ENCODE data around the gene DPY30. TPM values are rescaled to one million over a fixed set of nuclear protein-coding genes. Genes with fewer than 3 reads are reported as not detected.
"Not testable (repeated sequence)": the region's sequence is repeated elsewhere in the genome, so short reads cannot be mapped to it uniquely, and the experiment has no call there.

The DPY30 gene
- polyA plus RNA-seq (ENCODE audit: insufficient read length) = 110 TPM
- long read RNA-seq, donor 1, transcript DPY30-203 (6 exons, 523 nt) = minor isoform, 5 of 117 reads
- long read RNA-seq, donor 1, transcript DPY30-202 (5 exons, 708 nt) = major isoform, 98 of 117 reads
- long read RNA-seq, donor 1, transcript DPY30-201 (5 exons, 631 nt) = minor isoform, 6 of 117 reads
- long read RNA-seq, donor 1, partial matches to known transcripts = 7 of 117 reads
- long read RNA-seq, donor 1, other reads (novel, unspliced or antisense) = 0 of 117 reads
- long read RNA-seq, donor 2, transcript DPY30-202 (5 exons, 708 nt) = major isoform, 80 of 100 reads
- long read RNA-seq, donor 2, partial matches to known transcripts = 17 of 100 reads
- long read RNA-seq, donor 2, other reads (novel, unspliced or antisense) = 0 of 100 reads
- long read RNA-seq, donor 3, transcript DPY30-202 (5 exons, 708 nt) = major isoform, 80 of 113 reads
- long read RNA-seq, donor 3, transcript DPY30-201 (5 exons, 631 nt) = minor isoform, 5 of 113 reads
- long read RNA-seq, donor 3, transcript DPY30-203 (6 exons, 523 nt) = minor isoform, 8 of 113 reads
- long read RNA-seq, donor 3, partial matches to known transcripts = 19 of 113 reads
- long read RNA-seq, donor 3, other reads (novel, unspliced or antisense) = 0 of 113 reads
- long read RNA-seq, donor 4, transcript DPY30-202 (5 exons, 708 nt) = major isoform, 14 of 16 reads
- long read RNA-seq, donor 4, partial matches to known transcripts = 0 of 16 reads
- long read RNA-seq, donor 4, other reads (novel, unspliced or antisense) = 0 of 16 reads
- long read RNA-seq, donor 5, transcript DPY30-202 (5 exons, 708 nt) = major isoform, 214 of 270 reads
- long read RNA-seq, donor 5, transcript DPY30-201 (5 exons, 631 nt) = minor isoform, 8 of 270 reads
- long read RNA-seq, donor 5, partial matches to known transcripts = 43 of 270 reads
- long read RNA-seq, donor 5, other reads (novel, unspliced or antisense) = 0 of 270 reads
- long read RNA-seq, donor 6, transcript DPY30-202 (5 exons, 708 nt) = major isoform, 102 of 119 reads
- long read RNA-seq, donor 6, partial matches to known transcripts = 11 of 119 reads
- long read RNA-seq, donor 6, other reads (novel, unspliced or antisense) = 0 of 119 reads
- long read RNA-seq, donor 7, transcript DPY30-202 (5 exons, 708 nt) = major isoform, 122 of 172 reads
- long read RNA-seq, donor 7, transcript DPY30-201 (5 exons, 631 nt) = minor isoform, 8 of 172 reads
- long read RNA-seq, donor 7, transcript DPY30-203 (6 exons, 523 nt) = minor isoform, 6 of 172 reads
- long read RNA-seq, donor 7, partial matches to known transcripts = 35 of 172 reads
- long read RNA-seq, donor 7, other reads (novel, unspliced or antisense) = 0 of 172 reads
- long read RNA-seq, donor 8, transcript DPY30-202 (5 exons, 708 nt) = major isoform, 41 of 46 reads
- long read RNA-seq, donor 8, partial matches to known transcripts = 0 of 46 reads
- long read RNA-seq, donor 8, other reads (novel, unspliced or antisense) = 0 of 46 reads

DNA sequence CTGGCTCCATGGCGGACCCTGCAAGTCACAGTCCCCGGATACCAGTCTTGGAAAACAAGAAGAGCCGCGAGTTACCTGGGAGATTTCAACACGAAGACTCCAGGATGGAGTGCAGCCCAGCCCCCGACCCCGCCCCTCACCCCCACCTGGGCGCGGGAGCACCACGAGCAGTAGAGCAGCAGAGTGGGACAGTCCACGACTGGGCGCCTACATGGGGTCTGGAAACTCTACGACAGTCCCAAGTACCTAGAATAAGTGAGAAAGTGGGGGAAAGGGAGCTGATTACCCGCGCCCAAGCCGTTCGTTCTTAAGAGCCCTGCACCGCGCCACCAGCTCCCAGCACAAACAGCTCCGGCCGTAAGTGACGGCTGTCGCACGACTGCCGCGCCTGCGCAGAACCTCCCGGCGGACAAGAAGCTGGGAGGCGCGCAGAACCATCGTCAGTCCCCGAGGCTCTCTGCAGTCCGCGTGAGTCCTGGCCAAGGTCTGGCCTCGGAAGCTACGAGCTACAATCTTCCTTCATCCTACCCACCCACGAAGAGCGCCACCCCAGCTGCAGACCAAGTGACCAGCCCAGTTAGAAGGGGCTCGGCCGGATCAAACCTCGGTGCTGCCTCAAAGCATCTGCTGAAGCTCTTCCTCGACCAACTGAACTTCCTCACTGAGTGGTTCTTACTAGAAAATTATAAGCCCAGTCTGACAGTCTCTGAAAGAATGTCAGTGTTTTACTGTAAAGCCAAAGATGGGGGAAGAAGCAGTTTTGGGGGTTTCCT, at the start of gene DPY30:
DPY30 (minus strand) TSS at position 359 of the 773 bp plus-strand sequence; CDS start at position 10, 349 bp downstream.
- DNase-seq = peak; percentile 91

DNA sequence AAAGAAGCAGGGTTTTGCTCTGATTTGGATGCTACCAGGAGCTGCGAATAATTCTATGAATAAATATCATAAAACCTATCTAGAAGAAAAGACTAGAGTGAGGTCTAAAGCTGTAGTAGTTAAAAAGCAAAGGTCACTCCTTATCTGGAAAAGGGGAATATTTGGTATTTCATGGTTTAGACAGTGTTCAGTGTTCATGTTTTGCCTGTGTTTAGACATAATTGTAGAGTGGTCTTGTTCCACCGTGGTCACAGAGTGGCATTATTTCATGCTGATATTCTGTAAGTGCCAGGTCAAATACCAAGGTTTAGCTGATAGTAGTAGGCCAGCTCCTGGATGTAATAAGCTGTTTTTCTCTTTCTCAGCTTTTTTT, 34.5 kb upstream of the DPY30 start:
- DNase-seq = no peak

DNA sequence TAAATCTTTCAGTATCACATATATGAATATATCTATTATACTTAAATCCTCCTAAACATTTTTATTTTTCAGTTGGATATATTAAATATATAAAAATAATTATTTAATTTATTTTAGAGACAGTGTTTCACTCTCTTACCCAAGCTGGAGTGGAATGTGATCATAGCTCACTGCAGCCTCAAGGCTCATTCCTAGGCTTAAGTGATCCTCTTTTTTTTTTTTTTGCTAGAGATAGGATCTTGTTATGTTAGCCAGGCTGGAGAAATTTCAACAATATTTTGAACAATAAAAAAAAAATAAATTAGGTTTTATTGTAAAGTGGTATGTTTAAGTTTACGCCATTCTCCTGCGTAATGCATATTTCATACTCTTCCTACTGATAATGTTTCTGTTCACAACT, 27.9 kb upstream of the DPY30 start:
- no peak for DNase-seq

DNA sequence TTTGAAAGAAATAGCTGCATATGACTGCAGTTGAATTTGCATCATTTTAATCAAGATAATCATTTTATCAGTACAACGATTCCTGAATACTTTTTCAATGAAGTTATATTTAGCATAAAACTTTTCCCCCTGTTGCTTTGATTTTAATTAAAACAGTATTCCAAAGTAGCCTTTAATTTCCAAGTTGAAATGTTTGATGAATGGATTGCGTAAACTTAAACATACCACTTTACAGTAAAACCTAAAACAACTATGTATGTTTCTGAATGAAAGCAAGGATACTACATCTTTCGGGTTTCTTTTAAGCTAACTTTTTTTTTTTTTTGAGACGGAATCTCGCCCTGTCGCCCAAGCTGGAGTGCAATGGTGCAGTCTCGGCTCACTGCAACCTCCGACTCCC, 25.1 kb upstream of the DPY30 start:
- no peak for DNase-seq

DNA sequence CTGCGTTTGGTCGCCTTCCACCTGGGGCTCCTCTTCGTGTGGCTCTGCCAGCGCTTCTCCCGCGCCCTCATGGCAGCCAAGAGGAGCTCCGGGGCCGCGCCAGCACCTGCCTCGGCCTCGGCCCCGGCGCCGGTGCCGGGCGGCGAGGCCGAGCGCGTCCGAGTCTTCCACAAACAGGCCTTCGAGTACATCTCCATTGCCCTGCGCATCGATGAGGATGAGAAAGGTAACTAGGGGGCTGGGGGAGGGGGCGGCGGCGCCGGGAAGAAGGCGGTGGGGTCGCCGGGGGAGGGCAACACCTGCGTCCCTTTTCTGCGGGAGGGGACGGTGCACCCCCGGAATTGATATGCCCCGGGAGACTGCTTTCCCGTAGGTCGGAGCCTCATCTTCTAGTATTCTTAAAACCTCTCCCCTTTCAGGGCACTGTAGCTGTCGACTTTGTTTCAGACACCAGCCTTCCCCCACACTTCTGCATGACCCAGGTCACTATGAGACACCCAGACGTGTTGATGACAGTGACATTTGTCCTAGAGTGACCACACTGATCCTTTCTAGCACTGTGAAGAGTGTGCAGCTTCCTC, 24.5 kb upstream of the DPY30 start:
- DNase-seq = no peak

DNA sequence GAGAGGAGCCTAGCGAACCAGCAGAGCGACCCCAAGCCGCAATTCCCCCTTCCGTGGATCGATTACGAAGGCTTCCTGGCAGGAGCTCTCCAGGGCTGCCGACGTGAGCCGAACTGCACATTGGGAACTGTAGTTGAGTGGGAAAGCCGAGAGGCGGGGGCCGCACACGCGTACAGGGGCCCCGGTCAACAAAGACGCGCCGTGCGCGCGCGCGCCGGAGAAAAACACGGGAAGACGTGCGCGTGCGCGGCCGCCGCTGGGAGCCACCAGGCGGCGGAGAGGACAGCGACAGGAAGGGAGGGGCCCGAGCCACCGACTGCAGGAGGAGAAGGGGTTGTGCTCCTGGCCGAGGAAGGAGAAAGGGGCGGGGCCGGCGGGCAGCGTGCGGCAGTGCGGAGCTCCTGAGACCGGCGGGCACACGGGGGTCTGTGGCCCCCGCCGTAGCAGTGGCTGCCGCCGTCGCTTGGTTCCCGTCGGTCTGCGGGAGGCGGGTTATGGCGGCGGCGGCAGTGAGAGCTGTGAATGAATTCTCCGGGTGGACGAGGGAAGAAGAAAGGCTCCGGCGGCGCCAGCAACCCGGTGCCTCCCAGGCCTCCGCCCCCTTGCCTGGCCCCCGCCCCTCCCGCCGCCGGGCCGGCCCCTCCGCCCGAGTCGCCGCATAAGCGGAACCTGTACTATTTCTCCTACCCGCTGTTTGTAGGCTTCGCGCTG, 23.9 kb upstream of the DPY30 start, which contains the start of gene SPAST:
SPAST (plus strand) TSS at position 247 of the 711 bp plus-strand sequence; CDS start at position 523, 276 bp downstream.
- peak; percentile 97 for DNase-seq

DNA sequence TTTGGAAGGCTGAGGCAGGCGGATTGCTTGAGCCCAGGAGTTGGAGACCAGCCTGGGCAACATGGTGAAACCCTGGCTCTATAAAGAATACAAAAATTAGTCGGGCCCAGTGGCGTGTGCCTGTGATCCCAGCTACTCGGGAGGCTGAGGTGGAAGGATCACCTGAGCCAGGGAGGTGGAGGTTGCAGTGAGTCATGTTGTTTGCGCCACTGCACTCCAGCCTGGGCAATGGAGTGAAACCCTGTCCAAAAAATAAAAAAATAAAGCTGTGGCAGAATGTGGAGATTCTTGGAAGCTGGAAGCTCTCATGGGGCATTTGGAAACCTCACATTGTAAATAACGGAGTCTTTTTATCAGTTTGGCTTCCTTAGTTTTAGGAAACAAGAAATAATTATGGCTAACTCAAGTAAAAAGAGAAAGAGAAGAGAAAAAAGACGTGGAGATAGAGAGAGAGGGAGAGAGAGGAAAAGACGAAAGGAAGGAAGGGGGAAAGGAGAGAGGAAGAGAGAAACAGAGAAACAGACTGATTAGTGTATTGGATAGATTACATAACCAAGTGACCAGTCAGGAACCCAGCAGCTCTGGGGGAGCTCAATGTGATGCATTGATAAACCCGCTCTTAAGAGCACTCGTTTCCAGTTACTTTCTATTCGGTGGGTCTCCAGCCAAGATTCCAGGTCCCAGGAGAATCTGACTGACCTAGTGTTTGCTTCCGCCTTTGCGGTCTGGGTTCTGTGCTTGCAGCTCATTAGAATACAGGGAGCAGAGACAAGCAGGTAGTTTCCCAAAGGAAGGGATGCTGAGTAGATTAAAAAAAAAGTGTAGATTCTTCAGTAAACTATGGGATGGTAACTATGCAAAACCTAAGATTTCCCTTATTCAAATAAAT, 22.6 kb upstream of the DPY30 start:
- peak; percentile 19 for DNase-seq

DNA sequence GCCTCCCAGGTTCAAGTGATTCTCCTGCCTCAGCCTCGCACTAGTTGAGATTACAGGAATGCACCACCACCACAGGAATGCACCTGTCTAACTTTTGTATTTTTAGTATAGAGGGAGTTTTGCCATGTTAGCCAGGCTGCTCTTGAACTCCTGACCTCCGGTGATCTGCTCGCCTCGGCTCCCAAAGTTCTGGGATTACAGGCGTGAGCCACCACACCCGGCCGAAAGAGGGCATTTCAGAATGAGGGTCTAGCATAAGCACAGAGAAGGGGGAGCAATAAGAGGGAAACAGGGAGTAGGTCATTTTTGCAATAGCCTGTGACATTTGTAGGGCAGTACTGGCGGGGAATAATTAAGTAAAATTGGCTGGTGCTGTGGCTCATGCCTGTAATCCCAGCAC, 21.8 kb upstream of the DPY30 start:
- DNase-seq = no peak

DNA sequence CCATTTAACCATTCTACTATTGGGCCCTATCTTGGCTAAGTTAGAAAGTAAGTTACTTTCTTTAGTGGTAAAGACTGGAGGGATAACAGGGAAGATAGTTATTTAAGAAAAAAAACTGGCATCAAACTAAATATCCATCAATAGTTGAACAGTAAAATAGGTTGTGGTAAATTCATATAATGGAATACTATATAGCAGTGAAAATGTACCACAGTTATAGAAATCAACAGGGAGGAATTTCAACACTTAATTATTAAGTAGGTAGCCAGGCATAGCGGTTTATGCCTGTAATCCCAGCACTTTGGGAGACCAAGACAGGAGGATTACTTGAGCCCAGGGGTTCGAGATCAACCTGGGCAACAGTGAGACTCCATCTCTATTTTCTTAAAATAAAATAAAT, 20.7 kb upstream of the DPY30 start:
- no peak for DNase-seq

DNA sequence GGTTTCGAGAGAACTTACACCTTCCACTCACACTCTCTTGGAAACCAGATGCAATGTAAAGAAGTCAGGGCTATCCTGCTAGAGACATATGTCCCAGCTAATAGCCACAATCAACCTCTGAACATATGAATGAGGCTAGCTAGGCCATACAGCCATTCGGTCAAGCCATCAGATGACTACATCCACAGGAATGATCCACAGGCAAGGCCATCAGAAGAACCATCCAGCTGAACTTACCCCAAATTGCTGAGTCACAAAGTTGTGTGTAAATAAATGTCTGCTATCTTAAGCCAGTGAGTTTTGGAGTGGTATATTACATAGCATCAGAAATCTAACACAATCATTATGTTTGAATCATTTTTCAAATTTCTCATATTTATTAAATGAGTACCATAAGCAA, 18.5 kb upstream of the DPY30 start:
- no peak for DNase-seq

DNA sequence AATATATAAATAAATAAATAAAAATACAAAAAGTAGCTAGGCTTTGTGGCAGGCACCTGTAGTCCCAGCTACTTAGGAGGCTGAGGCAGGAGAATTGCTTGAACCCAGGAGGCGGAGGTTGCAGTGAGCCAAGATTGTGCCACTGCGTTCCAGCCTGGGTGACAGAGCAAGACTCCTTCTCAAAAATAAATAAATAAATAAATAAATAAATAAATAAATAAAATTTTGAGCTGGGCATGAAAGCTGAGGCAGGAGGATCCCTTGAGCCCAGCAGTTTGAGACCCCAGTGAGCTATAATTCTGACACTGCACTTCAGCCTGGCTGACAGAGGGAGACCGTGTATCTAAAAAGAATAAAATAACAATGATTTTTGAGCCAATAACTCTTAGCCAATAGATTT, 15.0 kb upstream of the DPY30 start:
- DNase-seq = not testable (repeated sequence)

DNA sequence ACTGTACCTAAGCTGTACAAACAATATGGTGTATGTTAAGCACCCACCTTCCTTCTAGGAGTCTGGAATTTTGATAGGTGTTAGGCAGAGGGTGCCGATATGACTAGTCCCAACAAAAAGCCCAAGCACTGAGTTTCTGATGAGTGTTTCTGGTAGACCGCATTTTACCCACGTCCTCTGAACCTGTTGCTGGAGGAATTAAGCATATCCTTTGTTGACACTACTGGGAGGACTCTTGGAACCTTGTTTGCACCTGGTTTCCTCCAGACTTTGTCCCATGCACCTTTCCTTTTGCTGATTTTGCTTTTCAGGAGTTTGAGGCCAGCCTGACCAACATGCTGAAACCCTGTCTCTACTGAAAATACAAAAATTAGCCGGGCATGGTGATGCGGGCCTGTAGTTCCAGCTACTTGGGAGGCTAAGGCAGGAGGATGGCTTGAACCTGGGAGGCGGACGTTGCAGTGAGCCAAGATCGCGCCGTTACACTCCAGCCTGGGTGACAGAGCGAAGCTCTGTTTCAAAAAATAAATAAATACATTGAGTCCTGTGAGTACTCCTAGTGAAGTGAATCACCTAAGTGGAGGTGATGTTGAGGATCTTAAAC, 12.3 kb upstream of the DPY30 start:
- DNase-seq = no peak

DNA sequence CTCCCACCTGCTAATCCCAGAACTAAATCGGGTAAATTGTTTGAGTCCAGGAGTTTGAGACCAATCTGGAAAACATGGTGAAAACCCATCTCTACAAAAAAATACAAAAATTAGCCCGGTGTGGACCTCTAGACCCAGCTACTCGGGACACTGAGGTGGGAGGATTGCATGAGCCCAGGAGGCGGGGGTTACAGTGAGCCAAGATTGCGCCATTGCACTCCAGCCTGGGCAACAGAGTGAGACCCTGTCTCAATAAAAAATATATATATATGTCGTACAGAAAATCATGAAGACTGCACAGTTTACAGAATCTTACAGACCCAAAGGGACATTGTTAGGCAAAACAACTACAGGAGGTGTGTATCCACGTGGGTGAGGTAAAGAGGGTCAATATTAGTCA, 4.0 kb upstream of the DPY30 start:
- DNase-seq = no peak

DNA sequence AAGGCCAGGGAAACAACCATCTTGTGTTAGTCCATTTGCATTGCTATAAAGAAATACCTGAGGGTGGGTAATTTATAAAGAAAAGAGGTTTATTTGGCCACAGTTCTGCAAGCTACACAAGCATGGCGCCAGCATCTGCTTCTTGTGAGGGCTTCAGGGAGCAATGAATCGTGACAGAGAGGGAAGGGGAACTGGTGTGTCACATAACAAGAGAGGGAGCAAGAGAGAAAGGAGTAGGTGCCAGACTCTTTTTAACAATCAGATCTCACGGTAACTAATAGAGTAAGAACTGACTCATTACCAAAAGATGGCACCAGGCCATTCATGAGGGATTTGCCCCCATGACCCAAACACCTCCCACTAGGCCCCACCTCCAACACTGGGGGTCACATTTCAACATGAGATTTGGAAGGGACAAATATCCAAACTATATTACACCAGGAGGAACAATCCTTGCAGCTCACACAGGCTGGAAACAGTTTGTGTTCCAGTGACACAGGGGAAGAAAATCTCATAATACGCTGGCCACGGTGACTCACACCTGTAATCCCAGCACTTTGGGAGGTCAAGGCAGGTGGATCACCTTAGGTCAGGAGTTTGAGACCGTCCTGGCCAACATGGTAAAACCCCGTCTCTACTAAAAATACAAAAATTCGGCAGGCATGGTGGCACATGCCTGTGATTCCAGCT, 5.3 kb downstream of the DPY30 start:
- not testable (repeated sequence) for DNase-seq

DNA sequence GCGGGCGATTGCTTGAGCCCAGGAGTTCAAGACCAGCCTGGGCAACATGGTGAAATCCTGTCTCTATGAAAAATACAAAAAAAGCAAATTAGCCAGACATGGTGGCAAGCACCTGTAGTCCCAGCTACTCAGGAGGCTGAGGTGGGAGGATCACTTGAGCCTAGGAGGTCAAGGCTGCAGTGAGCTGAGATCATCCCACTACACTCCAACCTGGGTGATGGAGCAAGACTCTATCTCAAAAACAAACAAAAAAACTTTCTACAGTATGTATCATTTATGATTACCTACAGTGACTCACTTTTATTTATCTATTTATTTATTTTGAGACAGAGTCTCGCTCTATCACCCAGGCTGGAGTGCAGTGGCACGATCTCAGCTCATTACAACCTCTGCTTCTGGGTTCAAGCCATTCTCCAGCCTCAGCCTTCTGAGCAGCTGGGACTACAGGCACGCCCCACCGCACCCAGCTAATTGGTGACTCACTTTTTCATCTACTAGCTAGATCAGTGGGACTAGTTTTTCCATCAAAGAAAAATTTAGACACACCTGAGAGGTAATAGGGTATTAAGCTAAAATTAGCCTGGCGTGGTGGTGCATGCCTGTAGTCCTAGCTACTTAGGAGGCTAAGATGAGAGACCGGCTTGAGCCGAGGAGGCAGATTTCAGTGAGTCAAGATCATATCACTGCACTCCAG, 20.7 kb downstream of the DPY30 start:
- not testable (repeated sequence) for DNase-seq

DNA sequence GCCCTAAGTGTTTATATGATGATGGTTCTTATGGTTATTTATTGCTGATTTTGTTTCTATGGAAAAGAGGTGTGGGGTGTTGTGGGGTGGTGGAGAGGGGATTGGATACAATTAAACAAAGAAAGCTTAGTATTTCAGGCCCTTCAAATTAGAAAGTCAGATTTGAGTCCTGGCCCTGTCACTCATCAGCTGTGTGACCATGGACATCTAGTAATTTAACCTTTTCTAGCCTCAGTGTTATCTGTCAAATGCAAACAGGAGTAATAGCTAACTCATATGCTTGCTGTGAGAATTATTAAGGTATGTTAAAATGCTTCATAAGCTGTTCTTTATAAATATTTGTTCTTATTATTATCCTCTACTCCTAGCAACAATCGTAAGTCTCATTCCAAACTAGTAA, 26.7 kb downstream of the DPY30 start:
- DNase-seq = no peak

DNA sequence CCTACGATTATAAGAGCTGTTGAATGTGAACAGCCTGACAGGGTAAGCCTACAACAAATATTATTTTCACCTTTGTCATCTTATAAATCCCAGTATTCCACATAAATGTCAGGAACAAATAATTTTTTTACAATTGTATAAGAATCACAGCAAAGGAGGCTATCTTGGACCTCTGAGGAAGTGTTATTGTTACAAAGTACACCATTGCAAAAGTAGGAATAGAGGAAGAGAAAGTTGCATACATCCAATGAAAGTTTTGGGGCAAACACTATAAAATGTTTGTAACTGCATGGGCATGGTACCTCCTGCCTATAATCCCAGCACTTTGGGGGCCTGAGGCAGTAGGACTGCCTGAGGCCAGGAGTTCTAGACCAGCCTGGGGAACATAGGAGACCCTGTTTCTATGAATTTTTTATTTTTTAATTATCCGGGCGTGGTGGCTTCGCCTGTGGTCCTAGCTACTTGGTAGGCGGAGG, 28.1 kb downstream of the DPY30 start:
- no peak for DNase-seq

Data from left kidney (tissue), 8 donors.